CD4-positive, alpha-beta T cell (primary cell): Measurements from ENCODE around the gene ENPEP. TPM values are rescaled to one million over a fixed set of nuclear protein-coding genes. Genes with fewer than 3 reads are reported as not detected.

Experiments used
- ATAC-seq: fragments of 200-7000 bp; cut with Tn5 transposase; one replicate; pipeline ENCODE4 v1.10.0; 2022; ENCODE audit warnings: mild to moderate bottlenecking; ENCODE audit not compliant: poor library complexity
- CTCF ChIA-PET: fragments of 350-600 bp; sonication (Branson Sonifier 250); formaldehyde crosslinking; loops from one replicate; lab custom pipeline; 2021; ENCODE audit warnings: antibody characterized with exemption, inconsistent platforms; lab: Charles Lee
- POLR2A ChIA-PET: fragments of 350-600 bp; sonication (Branson Sonifier 250); formaldehyde crosslinking; loops from one replicate; lab custom pipeline; 2021; ENCODE audit warnings: antibody characterized with exemption, inconsistent platforms; lab: Charles Lee
- DNase-seq, 14 experiments: peaks; one replicate each; pipeline ENCODE4 v3.0.0-alpha.2; 2013 to 2020; ENCODE audit warnings: mixed read lengths in 2 of 14
- H3K27ac ChIP-seq, 2 donors: one replicate each; pipeline versions ENCODE4 v1.5.1 to v1.7.0; 2013; ENCODE audit warnings: low read length in 2 of 2, low read depth in 1 of 2, mild to moderate bottlenecking in 1 of 2
- H3K27me3 ChIP-seq, 2 experiments: 1 replicate in 1 of 2; 2 replicates in 1 of 2; pipeline versions ENCODE4 v1.6.1 to v1.7.0; 2013; ENCODE audit warnings: low read length in 2 of 2, control low read depth in 1 of 2, mild to moderate bottlenecking in 1 of 2, moderate library complexity in 1 of 2; ENCODE audit not compliant: insufficient read depth in 2 of 2, control insufficient read depth in 1 of 2
- H3K36me3 ChIP-seq: one replicate; pipeline ENCODE4 v1.6.1; 2013; ENCODE audit warnings: low read length, control low read depth; ENCODE audit not compliant: insufficient read depth
- H3K4me1 ChIP-seq: one replicate; pipeline ENCODE4 v1.6.1; 2013; ENCODE audit warnings: low read length, control low read depth; ENCODE audit not compliant: insufficient read depth
- H3K4me3 ChIP-seq: one replicate; pipeline ENCODE4 v1.5.1; 2013; ENCODE audit warnings: mild to moderate bottlenecking, low read length, moderate library complexity
- H3K9me3 ChIP-seq, 2 experiments: 1 replicate in 1 of 2; 2 replicates in 1 of 2; pipeline versions ENCODE4 v1.6.1 to v1.7.0; 2013; ENCODE audit warnings: low read length in 2 of 2, mild to moderate bottlenecking in 2 of 2, control low read depth in 1 of 2, moderate library complexity in 1 of 2; ENCODE audit not compliant: control insufficient read depth in 1 of 2, insufficient read depth in 1 of 2
- H3K27ac Mint-ChIP-seq: one replicate; pipeline ENCODE4 v1.8.0; 2020; ENCODE audit warnings: mixed read lengths
- H3K27me3 Mint-ChIP-seq: one replicate; pipeline ENCODE4 v1.8.0; 2021; ENCODE audit warnings: mixed read lengths
- H3K36me3 Mint-ChIP-seq: one replicate; pipeline ENCODE4 v1.8.0; 2021; ENCODE audit warnings: low read depth, mixed read lengths
- H3K4me1 Mint-ChIP-seq: one replicate; pipeline ENCODE4 v1.8.0; 2021; ENCODE audit warnings: low read depth, mixed read lengths
- H3K4me3 Mint-ChIP-seq: one replicate; pipeline ENCODE4 v1.8.0; 2020; ENCODE audit warnings: mild to moderate bottlenecking, mixed read lengths
- H3K9me3 Mint-ChIP-seq: one replicate; pipeline ENCODE4 v1.8.0; 2020; ENCODE audit warnings: mixed read lengths
- intact Hi-C, 2 experiments: fragments of 100-400 bp; cut with DNase I in 1 of 2; cut with micrococcal nuclease in 1 of 2; formaldehyde crosslinking; loops; one replicate each; pipeline versions ENCODE4 v1.15.1 to v1.9.0; 2023 to 2025; cut with DNase I, micrococcal nuclease
- total RNA-seq, 174 experiments: library from RNA in 2 of 174; stranded (reverse) in 2 of 174; gene quantifications; one replicate each; pipeline ENCODE4 v1.2.3 and lab custom pipeline; 2021 to 2026
- TF ChIP-seq, protein P1 (sequence below): fragments of 200-600 bp; IDR thresholded peaks from one replicate; pipeline ENCODE4 v1.8.0; 2022; ENCODE audit warnings: antibody characterized with exemption, mild to moderate bottlenecking

Gene ENPEP
- total RNA-seq, 2 experiments from 2014 or later, result not detected

DNA sequence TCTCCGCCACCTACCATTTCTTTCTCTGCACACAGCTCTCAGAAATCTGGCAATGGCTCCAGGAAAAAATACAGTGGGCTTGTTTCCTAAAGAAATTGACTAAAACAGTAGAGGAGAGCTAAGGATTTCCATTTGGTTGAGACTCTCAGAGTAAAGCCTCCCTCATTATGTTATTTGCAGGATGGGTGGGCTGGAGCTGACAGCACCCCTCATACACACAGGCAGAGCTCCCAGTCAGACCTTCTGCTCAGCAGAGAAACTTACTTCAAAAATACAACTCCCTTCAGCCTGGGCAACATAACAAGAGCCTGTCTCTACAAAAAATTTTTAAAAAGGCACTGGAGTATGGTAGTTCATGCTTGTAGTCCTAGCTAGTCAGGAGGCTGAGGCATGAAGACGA, 44.9 kb downstream of the ENPEP start:
- no peak overlapping the region for H3K4me3 ChIP-seq
- DNase-seq (no peak), ATAC-seq (no peak)
- H3K36me3 ChIP-seq, result no peaks in the 10 kb centered on the region
- ChIA-PET POLR2A (no interaction called here), CTCF (interaction anchor here (1.0 to 1.1 kb wide), 2 partner anchors 515 to 522 kb away, joined by 3 read pairs; no protein-coding TSS in a partner anchor)
- no peaks in the 10 kb centered on the region for H3K27me3 ChIP-seq
- H3K27ac ChIP-seq, result no peak overlapping the region
- H3K4me3 Mint-ChIP-seq, result no peak overlapping the region
- no peaks in the 10 kb centered on the region for H3K9me3 ChIP-seq
- TF ChIP-seq, protein P1, sequence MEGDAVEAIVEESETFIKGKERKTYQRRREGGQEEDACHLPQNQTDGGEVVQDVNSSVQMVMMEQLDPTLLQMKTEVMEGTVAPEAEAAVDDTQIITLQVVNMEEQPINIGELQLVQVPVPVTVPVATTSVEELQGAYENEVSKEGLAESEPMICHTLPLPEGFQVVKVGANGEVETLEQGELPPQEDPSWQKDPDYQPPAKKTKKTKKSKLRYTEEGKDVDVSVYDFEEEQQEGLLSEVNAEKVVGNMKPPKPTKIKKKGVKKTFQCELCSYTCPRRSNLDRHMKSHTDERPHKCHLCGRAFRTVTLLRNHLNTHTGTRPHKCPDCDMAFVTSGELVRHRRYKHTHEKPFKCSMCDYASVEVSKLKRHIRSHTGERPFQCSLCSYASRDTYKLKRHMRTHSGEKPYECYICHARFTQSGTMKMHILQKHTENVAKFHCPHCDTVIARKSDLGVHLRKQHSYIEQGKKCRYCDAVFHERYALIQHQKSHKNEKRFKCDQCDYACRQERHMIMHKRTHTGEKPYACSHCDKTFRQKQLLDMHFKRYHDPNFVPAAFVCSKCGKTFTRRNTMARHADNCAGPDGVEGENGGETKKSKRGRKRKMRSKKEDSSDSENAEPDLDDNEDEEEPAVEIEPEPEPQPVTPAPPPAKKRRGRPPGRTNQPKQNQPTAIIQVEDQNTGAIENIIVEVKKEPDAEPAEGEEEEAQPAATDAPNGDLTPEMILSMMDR, result no peak
- no peaks in the 10 kb centered on the region for H3K36me3 Mint-ChIP-seq
- intact Hi-C loops, result no loop called here
- no peaks in the 10 kb centered on the region for H3K4me1 ChIP-seq
- peaks cover 24% of the 10 kb centered on the region for H3K27me3 Mint-ChIP-seq
- H3K9me3 Mint-ChIP-seq, result no peaks in the 10 kb centered on the region
- H3K4me1 Mint-ChIP-seq, result no peaks in the 10 kb centered on the region
- no peak overlapping the region for H3K27ac Mint-ChIP-seq

DNA sequence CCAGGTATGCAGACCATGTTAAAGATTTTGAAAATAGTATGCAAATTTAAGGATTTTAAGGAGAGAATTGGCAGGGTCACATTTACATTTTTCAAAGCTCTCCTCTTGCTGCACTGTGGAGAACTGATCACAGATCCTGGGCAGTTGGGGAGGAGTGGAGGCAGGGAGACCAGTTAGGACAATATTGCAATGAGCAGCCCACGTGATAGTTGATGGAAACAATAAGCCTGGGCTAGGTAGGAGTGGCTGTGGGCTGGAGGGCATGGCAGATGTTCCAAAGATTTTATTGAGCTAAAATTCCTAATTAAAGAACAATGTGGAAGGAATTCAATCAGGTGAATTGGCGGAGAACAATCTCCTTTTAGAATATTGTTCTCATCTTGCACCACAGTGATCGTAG, 50.6 kb downstream of the ENPEP start:
- ATAC-seq (no peak), DNase-seq (no peak)
- Histone ChIP-seq H3K4me1 (peaks cover 5% of the 10 kb centered on the region), H3K9me3 (no peaks in the 10 kb centered on the region), H3K4me3 (no peak overlapping the region), H3K36me3 (no peaks in the 10 kb centered on the region), H3K27me3 (no peaks in the 10 kb centered on the region), H3K27ac (no peak overlapping the region)
- Mint-ChIP-seq H3K4me3 (no peak overlapping the region), H3K36me3 (no peaks in the 10 kb centered on the region), H3K4me1 (no peaks in the 10 kb centered on the region), H3K27me3 (peaks cover 25% of the 10 kb centered on the region), H3K9me3 (no peaks in the 10 kb centered on the region), H3K27ac (no peak overlapping the region)
- ChIA-PET POLR2A (no interaction called here), CTCF (no interaction called here)
- intact Hi-C loops, result no loop called here
- TF ChIP-seq, protein P1, result no peak

DNA sequence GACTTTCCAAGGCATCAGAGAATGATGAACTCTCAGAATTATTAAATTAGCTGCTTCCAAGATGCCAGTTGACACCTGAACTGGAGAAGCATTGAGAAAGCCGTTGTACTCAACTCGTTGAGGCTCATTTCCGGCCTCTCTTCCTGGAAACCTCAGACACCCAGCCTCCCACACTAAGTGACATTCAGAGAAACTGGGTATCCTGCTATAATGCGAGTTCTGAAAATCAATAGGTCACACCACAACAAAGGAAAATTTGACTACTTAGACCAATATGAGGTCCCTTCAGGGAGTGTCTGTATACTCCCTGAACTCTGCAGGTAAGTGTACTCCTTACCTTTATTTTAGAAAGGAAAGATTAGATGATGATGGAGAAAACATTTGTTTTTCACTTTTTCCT, 51.2 kb downstream of the ENPEP start:
- no peaks in the 10 kb centered on the region for H3K36me3 ChIP-seq
- peaks cover 5% of the 10 kb centered on the region for H3K4me1 ChIP-seq
- Mint-ChIP-seq H3K4me3 (no peak overlapping the region), H3K36me3 (no peaks in the 10 kb centered on the region), H3K9me3 (no peaks in the 10 kb centered on the region), H3K27me3 (peaks cover 27% of the 10 kb centered on the region), H3K4me1 (no peaks in the 10 kb centered on the region), H3K27ac (no peak overlapping the region)
- no peaks in the 10 kb centered on the region for H3K9me3 ChIP-seq
- no peak overlapping the region for H3K27ac ChIP-seq
- H3K4me3 ChIP-seq, result no peak overlapping the region
- TF ChIP-seq, protein P1, result no peak
- no peaks in the 10 kb centered on the region for H3K27me3 ChIP-seq
- ChIA-PET CTCF (no interaction called here), POLR2A (no interaction called here)
- DNase-seq (peak in 2 of 14 experiments; percentile 2 to 38), ATAC-seq (no peak)
- intact Hi-C loops, result no loop called here
